CD4-positive, alpha-beta T cell treated with Interleukin-6 at 100 ng/mL for 8 hours (primary cell): Measurements from ENCODE around the gene CHRND.

Experiments
- DNase-seq: peaks from one replicate; pipeline ENCODE4 v3.0.0-alpha.2; 2020; ENCODE audit warnings: mixed read lengths, low spot score

The CHRND gene

DNA sequence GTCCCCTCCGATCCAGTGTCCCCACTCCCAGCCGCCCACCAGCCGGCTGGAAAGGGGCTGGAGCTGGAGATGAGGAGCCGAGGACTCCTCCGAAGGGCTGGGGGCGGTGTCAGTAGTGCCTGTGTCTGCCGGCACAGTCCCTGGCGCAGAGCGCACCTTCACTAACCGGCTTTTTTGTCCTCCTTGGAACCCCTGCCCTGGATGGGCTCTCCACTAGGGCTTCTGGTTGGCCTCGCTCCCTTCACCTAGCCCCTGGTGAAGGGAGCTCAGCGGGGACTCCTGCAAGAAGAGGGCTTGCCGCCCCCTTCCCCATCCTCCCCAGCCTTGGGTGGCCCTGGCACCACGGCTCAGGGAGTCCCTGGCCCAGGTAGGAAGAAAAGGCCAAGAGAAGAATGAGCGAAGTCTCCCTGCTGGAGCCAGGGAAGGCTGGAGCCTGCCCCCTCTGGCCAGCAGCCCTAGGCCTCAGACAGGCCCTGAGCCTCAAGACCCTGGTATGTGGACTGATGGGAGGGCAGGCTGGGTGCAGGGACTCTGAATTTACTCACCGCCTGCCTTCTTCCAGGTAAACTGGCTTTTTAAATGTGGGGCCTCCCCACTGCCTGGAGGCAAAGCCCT is 37.8 kb upstream of the CHRND start:
- DNase-seq = no peak

DNA sequence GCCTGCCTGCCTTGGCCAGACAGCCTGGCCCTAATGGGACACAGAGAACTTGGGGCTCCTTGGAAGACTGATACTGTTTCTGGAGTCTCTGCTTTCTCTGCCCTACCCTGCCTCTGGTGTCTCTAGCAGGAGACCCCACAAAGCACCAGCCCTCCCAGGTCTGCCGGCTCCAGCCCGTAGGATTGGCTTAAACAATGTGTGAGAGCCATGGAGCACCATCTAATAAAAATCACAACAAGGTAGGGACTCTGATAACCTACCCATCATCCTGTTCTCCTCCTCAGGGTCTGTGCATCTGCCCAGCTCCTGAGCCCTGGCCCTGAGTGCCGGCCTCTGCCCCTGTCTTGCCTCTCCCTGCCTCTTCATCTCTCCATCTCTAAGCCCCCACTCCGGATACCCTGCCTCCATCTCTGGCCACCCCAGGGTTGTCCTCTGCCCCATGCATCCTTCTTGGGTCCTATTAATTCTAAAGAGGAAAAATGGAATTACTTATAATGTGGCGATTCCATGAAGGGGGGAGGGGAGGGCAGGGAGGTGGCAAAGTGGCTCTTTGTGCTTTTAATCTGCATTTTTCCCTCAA is 37.1 kb upstream of the CHRND start:
- DNase-seq = no peak

GRCh38 chr2:232489516-232490220 is 36.3 kb upstream of the CHRND start:
- DNase-seq = no peak

DNA sequence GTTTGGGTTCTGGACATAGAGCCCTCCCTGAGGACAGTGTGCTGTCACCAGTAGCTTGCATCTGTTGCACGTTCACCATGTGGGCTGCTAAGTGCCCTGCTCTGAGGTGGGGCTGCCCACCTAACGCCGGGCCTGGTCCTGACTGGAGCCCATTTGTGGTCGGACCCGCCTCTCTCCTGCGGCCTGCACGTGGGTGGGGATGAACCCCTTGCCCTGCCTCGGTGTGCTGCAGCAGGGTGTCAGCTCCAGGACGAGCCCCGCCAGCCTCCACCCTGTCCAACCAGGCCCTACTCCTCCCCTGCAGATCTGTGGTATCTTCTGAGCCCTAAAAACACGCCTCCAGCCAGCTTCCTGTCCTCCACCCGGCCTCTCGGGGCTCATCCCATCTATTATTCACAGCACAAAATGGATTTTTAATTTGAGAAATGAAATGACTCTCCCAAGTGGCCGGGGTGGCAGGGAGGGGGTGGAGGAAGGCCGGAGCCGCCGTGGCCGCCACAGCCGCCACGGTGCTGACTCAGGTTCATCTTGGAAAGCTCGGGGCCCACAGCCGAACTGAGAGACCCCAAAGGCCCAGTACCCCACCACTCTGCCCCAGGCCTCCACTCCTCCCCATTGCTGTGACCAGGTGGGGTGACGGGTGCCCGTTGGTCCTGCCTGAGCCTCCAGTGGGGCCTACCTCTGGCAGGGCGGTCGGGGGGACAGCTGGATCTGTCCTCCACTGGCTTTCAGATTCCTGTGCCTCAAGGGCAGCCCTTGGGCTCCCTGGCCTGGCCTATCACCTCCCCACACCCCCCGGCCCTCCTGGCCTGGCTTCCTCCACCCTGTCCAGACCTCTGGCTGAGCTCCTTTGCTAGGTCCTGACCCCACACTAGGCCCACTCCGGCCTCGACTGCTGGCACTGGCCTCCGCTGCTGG is 35.5 kb upstream of the CHRND start:
- no peak for DNase-seq

- DNase-seq = no peak
These were observed 34.7 kb upstream of the CHRND start for GRCh38 chr2:232491139-232491780.

- no peak for DNase-seq
These were observed 33.6 kb upstream of the CHRND start for GRCh38 chr2:232492236-232492848.

- no peak for DNase-seq
These were observed 32.8 kb upstream of the CHRND start for GRCh38 chr2:232492963-232493700.

DNA sequence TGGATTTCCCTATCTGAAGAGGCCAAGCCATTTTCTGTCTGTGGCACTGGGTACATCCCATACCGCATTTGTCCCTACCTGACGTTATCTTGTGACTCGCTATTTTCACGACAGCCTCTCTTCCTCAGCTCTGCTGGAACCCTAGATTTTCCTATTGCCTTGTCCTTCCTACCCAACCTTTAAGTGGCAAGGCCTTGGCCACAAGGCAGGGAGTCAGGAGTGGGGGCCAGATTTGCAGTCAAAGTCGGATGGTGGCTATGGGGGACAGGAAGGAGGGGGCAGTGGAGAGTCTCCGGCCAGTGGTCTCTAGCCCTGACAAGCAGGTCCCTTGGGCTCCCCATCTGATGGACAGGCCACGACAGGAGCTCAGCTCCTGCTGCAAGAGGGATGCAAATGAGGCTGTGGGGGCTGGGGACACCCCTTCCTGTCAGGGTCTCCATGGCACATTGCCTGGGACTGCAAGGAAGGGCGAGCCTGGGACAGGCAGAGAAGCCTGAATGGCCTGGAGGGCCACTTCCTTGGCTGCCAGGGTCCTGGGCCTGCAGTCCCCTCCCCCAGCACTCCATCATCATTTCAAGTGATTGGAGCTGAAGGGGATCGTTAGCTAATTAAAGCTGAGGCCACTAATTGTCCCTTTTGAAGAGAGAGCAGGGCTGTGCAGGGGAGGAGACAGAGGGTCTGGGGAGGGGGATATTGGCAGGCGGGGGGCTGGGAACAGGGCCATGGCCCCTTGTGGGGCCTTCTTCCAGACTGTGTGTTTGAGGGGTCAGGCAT is 32.1 kb upstream of the CHRND start:
- DNase-seq = no peak

DNA sequence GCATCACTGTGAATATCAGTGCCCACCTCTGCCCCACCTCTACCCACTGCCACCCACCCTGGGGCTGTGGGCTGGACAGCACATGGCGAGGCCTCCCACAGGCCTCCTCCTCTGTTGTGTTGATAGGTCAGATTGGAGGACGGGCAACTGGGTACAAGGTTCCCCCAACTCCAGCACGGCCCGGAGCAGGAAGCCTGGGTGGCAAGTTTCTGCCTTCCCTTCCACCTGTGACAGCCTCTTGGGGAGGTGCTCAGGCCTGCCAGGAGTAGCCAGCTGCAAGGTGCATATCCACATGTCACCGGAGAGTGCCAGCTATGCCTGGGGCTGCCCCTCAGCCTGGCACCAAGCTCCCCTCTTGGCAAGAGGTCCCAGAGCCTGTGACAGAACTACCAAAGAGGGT is 31.4 kb upstream of the CHRND start:
- no peak for DNase-seq

GRCh38 chr2:232495292-232495691 is 30.7 kb upstream of the CHRND start:
- no peak for DNase-seq

DNA sequence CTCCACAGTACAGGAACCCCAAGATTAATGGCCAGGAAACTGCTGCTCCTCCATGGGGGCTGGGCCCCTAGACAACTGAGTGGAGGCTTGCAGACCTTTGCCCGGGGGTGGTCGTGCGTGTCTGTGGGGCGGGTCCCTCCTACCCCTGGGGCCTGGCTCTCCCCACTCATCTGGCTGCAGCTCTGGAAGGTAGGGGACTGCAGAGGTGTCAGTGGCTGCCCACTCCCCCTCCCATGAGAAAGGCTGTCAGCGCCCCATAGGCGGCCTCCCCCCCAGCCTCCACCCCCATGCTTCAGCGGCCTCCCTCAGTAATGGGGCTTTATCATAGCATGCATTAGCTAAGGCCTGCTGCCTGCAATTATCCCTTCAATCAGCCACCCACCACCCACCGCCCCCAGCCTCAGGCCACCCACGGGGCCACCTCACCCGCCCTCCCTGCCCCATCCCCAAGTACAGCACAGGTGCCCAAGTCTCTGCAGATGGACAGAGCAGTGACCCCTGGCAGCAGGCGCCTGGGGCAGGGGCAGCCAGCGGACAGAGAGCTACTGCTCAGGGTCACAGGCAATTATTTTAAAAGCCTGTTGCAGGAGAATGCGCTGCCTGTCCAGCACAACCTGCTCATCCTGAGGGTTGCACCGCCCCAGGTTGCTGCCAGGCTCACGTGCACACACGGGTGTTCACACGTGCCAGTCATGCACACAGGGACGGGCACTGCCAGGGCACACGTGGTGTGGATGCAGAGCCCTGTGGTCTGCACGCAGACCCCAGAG is 29.3 kb upstream of the CHRND start:
- no peak for DNase-seq

DNA sequence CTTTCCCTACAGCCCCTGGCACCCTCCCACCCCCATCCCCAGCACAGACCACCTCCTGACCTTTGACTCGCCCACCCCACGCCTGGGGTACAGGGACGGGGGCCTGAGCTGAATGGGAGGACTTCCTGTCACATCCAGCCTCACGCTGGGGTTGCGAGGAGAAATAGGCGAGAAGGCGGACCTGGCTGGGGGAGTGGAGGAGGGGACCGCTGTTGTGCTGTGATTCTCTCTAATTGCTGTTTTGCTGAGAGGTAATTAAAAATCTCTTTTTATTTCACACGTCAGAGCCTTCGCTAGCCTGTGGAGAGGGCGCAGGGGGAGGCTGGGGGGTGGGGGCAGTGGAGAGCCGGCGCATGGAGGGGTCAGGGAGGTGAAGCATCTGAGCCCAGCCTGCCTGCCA is 28.6 kb upstream of the CHRND start:
- no peak for DNase-seq

GRCh38 chr2:232498452-232498851 is 27.5 kb upstream of the CHRND start:
- DNase-seq = no peak

- no peak for DNase-seq
These were observed 24.6 kb upstream of the CHRND start for GRCh38 chr2:232501331-232501771.

DNA sequence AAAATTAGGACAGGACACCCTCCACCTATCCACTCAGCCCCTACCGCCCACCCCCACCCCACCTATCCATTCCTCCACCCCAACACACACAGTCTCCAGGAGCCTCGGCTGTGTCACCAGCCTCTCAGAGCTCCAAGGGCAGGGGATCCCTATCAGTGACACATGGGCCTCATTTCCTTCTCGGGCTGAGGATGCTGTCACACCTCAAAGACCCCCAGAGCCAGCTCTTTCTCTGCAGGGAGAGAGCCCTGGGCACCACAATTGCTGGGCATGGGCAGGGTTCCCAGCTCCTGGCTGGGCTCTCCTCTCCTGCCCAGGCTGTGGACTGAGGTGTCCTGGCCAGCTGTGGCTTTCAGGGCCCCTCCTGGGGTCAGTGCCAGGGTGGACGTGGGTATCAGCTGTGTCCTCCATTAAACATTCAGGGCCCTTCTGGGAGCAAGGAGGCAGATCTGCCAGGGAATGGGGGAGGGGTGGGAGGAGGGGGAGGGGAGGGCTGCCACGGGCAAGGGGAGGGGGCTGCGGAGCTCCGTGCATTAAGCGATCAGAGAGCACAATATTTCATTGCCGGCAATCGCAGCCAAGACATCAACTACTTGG is 24.1 kb upstream of the CHRND start:
- no peak for DNase-seq

- DNase-seq = no peak
These were observed 23.4 kb upstream of the CHRND start for GRCh38 chr2:232502511-232502910.

DNA sequence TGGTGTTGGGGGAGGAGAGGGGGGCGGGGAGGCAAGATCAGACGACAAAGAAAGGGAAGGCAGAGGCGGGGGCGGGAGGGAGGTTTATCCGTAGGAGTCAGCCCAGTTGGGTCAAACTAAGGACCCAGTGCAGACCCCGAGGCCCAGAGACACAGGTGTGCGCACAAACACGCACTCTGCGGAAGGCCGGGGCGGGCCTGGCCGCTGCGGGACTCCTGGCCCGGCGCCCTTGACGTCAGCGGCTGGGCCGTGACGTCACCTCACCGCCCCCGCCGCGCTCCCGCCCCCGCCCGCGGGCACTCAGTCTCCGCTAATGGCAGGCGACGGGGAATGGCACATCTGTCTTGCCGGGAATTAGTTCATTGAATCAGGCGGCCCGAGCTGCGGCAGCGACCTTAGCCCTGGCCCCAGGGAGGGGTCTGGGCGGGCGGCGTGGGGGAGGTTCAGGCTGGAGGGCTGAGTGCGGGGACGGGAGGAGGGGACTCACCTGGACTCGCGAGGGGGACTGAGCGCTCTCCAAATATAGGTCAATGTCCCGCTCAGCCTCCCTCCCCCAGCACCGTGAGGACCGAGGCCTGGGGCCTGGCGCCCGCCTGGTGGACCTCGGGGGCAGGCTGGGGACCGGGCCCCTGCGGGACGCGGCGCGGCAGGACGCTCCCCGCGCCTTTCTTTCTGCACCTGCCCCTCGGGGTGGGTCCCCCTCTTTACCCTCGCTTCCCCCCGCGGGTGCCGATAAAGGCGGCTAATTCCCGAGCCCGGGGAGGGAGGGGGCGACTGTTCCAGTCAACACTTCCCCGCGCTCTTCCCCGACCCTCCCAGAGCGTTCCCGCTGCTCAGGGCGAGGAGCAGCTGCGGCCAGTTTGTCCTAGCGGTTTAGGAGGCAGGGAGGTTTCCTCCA is 22.8 kb upstream of the CHRND start:
- no peak for DNase-seq

DNA sequence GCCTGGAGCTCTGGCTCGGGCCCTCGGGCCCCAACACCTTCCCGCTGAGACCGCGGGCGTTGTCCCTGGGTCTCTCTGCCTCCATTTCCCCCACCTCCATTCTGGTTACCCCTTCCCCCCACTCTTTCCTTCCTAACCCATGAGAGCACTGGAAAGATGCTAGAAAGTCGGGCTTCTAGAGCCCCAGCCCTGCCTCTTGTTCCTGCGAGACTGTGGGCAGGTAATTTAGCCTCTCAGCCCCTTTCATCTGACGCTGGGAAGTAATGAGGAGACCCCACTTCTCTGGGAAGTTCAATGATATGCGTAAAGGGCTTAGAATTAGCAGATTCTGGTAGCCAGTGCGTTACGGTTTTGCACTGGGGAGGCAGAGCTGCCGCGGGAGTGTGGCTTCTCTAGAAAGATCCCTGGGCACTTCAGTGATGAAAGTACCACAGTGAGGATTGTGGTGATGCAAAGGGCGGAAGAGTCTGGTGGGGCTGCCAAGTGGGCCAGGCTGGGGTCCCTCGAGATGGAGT is 22.1 kb upstream of the CHRND start:
- no peak for DNase-seq
